ENCODE results near the gene PALM.

The PALM gene

DNA sequence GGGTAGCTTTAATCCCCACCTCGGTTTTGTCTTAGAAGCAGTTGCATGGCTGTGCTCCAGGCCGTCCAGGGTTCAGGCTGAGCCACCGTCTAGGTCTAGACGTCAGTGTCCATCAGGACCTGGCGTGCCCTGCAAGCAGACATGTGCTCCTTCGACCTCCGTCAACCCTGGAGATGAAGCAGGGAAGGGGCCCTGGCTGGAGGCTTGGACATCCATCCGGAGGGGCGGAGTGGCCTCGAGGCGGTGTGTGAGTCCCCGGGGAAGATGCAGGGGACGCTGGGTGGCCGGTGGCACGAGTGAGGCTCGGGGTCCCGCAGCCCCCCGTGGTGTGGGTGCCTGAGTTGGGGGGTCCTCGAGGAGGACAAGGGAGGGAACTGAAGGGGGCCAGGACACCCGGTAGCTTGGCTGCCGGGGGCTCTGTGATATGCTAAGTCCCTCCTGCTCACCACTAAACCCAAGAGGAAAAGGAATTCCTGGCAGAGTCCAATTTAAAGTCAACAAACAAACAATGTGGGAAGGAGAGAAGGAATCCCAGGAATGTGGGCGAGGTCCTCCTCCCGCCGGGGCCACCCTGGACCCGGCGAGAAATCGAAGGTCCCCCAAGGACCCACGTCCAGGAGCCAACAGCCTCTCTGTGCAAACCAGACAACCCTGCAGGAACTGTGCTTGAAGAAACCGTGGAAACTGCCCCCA is 73.6 kb downstream of the PALM start:
- no peaks in the 10 kb centered on the region for H3K27me3 Mint-ChIP-seq (ENCODE audit: low read depth)
- no peak overlapping the region for H3K4me3 Mint-ChIP-seq
- H3K4me1 Mint-ChIP-seq (ENCODE audit: low read depth), result no peaks in the 10 kb centered on the region
- no peaks in the 10 kb centered on the region for H3K9me3 Mint-ChIP-seq
- no peak overlapping the region for H3K27ac Mint-ChIP-seq
- H3K36me3 Mint-ChIP-seq (ENCODE audit: low read depth), result no peaks in the 10 kb centered on the region

DNA sequence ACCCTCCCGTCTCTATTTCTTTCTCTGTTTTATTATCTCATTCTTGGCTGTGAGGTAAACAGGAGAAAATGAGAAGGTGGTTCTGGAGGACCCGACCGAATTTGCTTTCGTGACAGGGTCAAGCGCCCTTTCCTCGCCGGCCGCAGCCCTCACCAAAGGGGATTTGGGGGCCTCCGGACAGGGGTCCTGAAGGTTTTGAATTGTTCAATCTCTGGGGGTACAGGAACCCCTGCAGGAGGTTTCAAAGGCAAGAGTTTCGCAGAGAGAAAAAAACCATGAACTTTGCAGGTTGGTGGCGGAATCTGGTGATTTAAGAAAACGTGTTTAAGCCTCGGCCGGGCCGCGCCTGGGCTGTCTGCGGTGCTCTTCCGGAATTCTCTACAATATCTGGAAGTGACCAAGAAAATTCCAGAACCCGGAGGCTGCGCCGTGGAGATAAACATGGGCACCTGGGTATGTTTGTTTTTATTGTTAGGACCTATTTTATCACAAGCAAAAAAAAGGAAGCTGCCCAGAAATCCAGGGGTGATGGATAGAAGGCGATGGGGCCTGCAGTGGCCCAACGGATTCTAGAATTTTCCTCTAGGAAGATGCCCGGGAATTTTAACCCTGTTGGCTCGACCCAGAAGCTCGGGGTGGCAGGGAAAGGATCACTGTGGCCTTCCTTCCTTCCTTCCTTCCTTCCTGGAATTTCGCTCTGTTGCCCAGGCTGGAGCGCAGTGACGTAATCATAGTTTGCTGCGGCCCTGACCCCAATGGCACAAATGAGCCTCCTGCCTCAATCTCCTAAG is 74.3 kb downstream of the PALM start:
- no peak overlapping the region for H3K4me3 Mint-ChIP-seq
- H3K27ac Mint-ChIP-seq, result no peak overlapping the region
- H3K4me1 Mint-ChIP-seq (ENCODE audit: low read depth), result no peaks in the 10 kb centered on the region
- H3K9me3 Mint-ChIP-seq, result no peaks in the 10 kb centered on the region
- no peaks in the 10 kb centered on the region for H3K36me3 Mint-ChIP-seq (ENCODE audit: low read depth)
- H3K27me3 Mint-ChIP-seq (ENCODE audit: low read depth), result no peaks in the 10 kb centered on the region

DNA sequence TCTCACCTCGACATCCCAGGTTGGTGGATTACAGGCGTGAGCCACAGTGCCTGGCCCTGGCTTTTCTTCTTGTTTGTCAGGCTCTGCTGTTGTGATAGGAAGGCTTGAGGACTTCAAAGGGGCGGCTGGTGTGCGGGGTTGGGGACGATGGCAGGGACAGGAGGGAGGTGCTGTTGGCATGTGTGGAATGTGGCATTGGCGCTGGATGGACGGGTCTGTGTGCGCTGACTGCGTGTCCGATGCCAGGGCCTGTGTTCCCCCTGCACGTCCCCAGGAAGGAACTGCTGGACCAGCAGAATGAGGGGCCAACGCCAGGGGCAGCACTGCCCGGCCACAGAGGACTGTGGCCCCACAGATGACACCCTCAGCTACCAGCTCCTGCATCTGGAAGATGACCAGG is 75.8 kb downstream of the PALM start:
- H3K36me3 Mint-ChIP-seq (ENCODE audit: low read depth), result no peaks in the 10 kb centered on the region
- H3K4me1 Mint-ChIP-seq (ENCODE audit: low read depth), result no peaks in the 10 kb centered on the region
- H3K27ac Mint-ChIP-seq, result no peak overlapping the region
- H3K9me3 Mint-ChIP-seq, result no peaks in the 10 kb centered on the region
- no peak overlapping the region for H3K4me3 Mint-ChIP-seq
- peaks cover 4% of the 10 kb centered on the region for H3K27me3 Mint-ChIP-seq (ENCODE audit: low read depth)

DNA sequence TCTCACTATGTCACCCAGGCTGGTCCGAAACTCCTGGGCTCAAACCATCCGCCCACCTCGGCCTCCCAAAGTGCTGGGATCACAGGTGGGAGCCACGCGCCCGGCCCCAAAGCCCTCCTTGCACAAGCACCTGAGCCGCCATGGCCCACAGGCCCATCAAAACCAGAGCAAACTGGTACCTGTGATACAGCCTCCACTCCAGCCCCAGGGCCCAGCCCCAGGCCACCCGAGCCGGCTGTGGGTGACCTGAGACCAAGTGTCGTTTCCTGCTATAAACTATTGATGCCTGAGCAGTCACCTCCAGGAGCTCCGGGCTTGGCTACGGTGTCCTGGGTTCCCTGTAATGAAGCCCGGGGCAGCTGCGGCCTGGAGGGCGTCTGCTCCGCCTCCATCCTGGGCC is 78.8 kb downstream of the PALM start:
- Mint-ChIP-seq H3K4me3 (no peak overlapping the region), H3K4me1 (ENCODE audit: low read depth) (peaks cover 1% of the 10 kb centered on the region), H3K27ac (no peak overlapping the region), H3K36me3 (ENCODE audit: low read depth) (no peaks in the 10 kb centered on the region), H3K9me3 (no peaks in the 10 kb centered on the region), H3K27me3 (ENCODE audit: low read depth) (peaks cover 7% of the 10 kb centered on the region)

DNA sequence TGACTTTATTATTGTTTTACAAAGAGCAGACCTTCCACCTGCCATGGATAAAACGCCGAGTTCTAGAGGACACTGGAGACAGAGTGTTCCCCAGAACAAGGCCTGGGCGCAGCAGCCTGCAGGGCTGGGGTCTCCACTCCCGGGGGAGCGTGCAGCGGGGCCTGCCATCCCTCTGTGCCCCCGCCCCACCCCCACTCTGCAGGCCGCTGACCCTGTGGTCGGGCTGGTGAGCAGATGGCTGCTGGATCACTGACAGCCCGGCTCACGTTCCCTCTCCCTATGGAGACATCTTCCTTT is 79.9 kb downstream of the PALM start:
- Mint-ChIP-seq H3K27ac (no peak overlapping the region), H3K27me3 (ENCODE audit: low read depth) (peaks cover 7% of the 10 kb centered on the region), H3K9me3 (no peaks in the 10 kb centered on the region), H3K4me1 (ENCODE audit: low read depth) (peaks cover 1% of the 10 kb centered on the region), H3K4me3 (no peak overlapping the region), H3K36me3 (ENCODE audit: low read depth) (no peaks in the 10 kb centered on the region)

DNA sequence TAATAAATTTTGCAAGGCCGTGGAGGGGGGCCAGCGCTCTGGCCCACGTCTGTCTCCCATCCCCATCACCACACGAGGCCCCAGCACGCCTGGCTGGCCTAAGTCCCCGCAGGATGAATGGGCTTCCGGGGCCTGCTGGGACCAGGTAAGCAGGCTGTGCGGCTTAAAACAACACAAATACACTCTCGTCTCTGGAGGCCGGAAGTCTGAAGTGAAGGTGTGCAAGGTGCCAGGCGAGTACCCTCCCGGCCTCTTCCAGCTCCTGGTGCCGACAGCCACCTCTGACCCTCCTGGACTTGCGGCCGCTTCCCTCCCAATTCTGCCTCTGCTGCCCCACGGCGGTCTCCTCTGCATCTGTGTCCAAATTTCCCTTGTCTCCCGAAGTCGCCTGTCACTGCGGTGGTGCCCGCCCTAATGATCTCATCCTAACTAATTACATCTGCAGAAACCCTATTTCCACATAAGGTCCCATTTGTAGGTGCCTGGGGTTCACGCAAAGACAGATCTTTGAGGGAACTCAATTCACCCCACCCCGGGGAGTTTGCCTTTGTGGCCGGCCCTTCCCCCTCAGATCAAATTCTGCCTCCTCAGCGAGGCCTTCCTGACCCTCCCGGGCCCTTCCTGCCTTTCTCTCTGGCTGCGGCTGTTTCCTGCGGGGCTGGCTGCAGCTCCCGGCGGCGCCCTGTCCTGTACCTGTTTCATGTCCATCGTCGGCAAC is 80.4 kb downstream of the PALM start:
- Mint-ChIP-seq H3K4me1 (ENCODE audit: low read depth) (peaks cover 1% of the 10 kb centered on the region), H3K36me3 (ENCODE audit: low read depth) (no peaks in the 10 kb centered on the region), H3K4me3 (no peak overlapping the region), H3K27me3 (ENCODE audit: low read depth) (peaks cover 7% of the 10 kb centered on the region), H3K27ac (no peak overlapping the region), H3K9me3 (no peaks in the 10 kb centered on the region)

DNA sequence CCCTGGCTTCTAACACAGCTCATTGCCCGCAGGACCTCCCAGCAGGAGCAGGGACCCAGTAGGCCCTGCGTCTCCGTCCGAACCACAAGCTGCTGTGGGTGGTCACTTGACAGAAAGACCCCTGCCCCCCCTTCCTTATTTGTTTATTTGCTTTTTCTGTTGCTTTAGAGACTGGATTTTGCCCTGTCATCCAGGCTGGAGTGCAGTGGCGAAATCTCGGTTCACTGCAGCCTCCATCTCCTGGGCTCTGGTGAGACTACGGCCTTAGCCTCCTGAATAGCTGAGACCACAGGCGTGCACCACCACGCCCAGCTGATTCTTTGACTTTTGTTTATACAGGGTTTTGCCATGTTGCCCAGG is 80.9 kb downstream of the PALM start:
- no peak overlapping the region for H3K4me3 Mint-ChIP-seq
- H3K27ac Mint-ChIP-seq, result no peak overlapping the region
- no peaks in the 10 kb centered on the region for H3K36me3 Mint-ChIP-seq (ENCODE audit: low read depth)
- peaks cover 7% of the 10 kb centered on the region for H3K27me3 Mint-ChIP-seq (ENCODE audit: low read depth)
- peaks cover 1% of the 10 kb centered on the region for H3K4me1 Mint-ChIP-seq (ENCODE audit: low read depth)
- H3K9me3 Mint-ChIP-seq, result no peaks in the 10 kb centered on the region

DNA sequence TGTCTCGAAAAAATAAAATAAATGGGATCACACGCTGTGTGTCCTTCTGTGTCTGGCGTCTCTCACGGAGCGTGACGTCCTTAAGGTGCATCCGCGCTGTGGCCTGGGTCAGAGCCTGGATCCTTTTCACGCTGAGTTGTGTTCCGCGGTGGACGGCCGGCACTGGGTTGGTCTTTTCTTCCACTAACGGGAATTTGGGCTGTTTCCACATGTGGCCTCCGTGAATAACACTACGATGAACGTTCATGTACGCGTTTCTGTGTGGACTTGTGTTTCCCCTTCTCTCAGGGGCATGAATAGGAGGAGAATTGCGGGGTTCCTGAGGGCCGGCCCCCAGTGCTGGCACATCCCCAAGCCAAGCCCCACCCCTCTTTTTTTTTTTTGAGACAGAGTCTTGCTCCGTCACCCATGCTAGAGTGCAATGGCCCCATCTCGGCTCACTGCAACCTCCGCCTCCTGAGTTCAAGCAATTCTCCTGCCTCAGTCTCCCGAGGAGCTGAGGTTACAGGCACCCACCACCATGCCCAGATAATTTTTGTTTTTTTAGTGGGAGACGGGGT is 82.4 kb downstream of the PALM start:
- H3K27me3 Mint-ChIP-seq (ENCODE audit: low read depth), result peaks cover 7% of the 10 kb centered on the region
- no peaks in the 10 kb centered on the region for H3K9me3 Mint-ChIP-seq
- no peak overlapping the region for H3K27ac Mint-ChIP-seq
- peaks cover 1% of the 10 kb centered on the region for H3K4me1 Mint-ChIP-seq (ENCODE audit: low read depth)
- no peaks in the 10 kb centered on the region for H3K36me3 Mint-ChIP-seq (ENCODE audit: low read depth)
- no peak overlapping the region for H3K4me3 Mint-ChIP-seq

DNA sequence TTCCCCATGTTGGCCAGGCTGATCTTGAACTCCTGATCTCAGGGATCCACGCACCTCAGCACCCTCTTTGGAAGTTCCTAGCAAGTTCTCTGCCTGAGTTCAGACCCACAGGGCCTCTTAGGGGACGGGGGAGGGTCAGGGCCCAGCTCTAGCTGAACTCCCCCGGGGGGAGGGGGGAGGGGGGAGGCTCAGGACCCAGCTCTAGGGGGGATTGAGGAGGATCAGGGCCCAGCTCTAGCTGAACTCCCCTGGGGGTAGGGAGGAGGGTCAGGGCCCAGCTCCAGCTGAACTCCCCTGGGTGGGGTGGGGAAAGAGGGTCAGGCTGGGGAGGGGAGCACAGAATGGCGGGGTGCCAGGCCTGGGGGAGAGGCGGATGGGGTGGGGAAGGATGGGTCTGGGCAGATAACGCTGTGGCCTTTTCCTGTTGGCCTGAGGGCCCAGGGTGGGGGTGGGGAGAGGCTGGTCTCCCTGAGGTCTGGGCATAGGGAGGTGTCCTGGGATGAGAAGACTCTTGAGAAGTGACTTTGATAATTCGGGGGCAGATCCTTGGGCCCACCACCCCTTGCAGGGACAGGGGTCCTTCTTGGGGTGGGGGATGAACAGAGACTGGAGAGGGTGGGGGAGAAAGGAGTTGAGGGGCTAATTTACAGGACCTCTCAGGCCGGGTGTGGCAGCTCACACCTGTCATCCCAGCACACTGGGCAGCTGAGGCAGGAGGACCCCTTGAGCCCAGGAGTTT is 83.0 kb downstream of the PALM start:
- Mint-ChIP-seq H3K9me3 (no peaks in the 10 kb centered on the region), H3K4me3 (no peak overlapping the region), H3K27me3 (ENCODE audit: low read depth) (peaks cover 8% of the 10 kb centered on the region), H3K4me1 (ENCODE audit: low read depth) (peaks cover 3% of the 10 kb centered on the region), H3K27ac (no peak overlapping the region), H3K36me3 (ENCODE audit: low read depth) (no peaks in the 10 kb centered on the region)

DNA sequence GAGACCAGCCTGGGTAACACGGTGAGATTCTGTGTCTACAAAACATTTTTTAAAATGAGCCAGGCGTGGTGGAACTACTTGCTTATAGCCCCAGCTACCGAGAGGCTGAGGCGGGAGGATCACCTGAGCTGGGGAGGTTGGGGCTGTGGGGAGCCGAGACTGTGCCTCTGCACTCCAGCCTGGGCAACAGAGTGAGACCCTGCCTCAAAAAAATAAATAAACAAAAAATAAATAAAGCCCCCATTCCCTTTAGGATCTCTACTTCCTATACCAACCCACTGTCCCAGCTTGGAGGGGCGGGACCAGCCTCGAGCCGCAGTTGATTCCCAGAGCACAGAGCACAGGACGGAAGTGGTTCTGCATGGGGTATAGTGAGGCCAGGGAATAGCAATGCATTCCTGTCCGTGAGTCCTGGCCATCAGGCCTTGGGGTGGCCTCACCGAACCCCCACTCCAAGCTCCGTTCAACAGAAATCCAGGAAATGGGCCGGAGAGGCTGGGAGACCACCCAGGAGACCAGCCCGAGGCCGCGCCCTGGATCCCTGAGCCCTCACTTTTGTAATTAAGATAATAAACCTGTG is 83.7 kb downstream of the PALM start:
- H3K4me3 Mint-ChIP-seq, result no peak overlapping the region
- H3K9me3 Mint-ChIP-seq, result no peaks in the 10 kb centered on the region
- H3K27ac Mint-ChIP-seq, result no peak overlapping the region
- H3K4me1 Mint-ChIP-seq (ENCODE audit: low read depth), result peaks cover 5% of the 10 kb centered on the region
- no peaks in the 10 kb centered on the region for H3K36me3 Mint-ChIP-seq (ENCODE audit: low read depth)
- H3K27me3 Mint-ChIP-seq (ENCODE audit: low read depth), result peaks cover 11% of the 10 kb centered on the region

DNA sequence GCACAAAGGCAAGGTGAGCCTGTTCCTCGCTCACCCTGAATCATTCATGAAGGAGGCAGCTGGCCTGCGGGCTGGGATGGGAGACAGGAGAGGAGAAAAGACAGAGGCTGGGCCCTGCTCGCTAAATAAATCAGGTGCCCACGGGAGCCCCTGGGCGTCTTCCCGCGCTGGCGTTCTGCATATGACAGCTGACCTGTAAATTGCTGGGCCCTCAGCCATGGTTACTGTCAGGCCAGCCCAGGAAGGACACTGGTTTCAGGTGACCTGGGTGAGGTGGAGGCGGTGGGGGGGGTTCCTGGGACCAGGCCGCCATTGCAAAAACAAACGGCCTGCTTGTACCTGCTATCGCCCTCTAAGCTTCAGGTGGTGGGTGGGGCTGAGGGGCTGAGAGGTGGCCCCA is 85.1 kb downstream of the PALM start:
- no peak overlapping the region for H3K27ac Mint-ChIP-seq
- no peak overlapping the region for H3K4me3 Mint-ChIP-seq
- peaks cover 5% of the 10 kb centered on the region for H3K4me1 Mint-ChIP-seq (ENCODE audit: low read depth)
- peaks cover 11% of the 10 kb centered on the region for H3K27me3 Mint-ChIP-seq (ENCODE audit: low read depth)
- H3K36me3 Mint-ChIP-seq (ENCODE audit: low read depth), result peaks cover under 1% of the 10 kb centered on the region
- H3K9me3 Mint-ChIP-seq, result no peaks in the 10 kb centered on the region

DNA sequence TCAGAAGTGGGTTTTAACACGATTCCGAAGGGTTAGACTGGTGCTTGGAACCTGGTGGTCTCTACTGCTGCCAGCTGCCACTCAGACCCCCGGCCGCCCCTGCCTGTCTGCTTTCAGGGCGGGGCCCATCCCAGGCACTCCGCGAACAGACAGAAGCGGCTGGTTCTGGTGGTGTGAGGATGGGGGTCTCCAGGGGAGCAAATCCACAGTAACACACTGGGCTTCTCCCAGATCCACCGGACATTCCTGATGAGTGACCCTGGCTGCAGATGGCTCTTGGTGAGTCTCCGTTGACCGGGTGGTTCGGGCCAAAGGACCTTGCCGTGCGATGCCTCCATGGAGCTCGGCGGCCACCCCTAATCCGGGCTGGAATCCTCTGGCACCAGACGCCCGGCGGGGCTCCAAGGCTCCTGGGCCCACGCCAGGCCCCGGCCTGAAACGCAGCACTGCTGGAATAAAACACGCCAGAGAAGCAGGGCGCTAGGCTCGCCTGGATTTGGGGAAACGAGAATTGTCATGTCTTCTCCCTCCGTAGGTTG is 86.4 kb downstream of the PALM start:
- Mint-ChIP-seq H3K27me3 (ENCODE audit: low read depth) (peaks cover 3% of the 10 kb centered on the region), H3K9me3 (no peaks in the 10 kb centered on the region), H3K27ac (no peak overlapping the region), H3K36me3 (ENCODE audit: low read depth) (peaks cover 11% of the 10 kb centered on the region), H3K4me1 (ENCODE audit: low read depth) (peaks cover 16% of the 10 kb centered on the region), H3K4me3 (no peak overlapping the region)

DNA sequence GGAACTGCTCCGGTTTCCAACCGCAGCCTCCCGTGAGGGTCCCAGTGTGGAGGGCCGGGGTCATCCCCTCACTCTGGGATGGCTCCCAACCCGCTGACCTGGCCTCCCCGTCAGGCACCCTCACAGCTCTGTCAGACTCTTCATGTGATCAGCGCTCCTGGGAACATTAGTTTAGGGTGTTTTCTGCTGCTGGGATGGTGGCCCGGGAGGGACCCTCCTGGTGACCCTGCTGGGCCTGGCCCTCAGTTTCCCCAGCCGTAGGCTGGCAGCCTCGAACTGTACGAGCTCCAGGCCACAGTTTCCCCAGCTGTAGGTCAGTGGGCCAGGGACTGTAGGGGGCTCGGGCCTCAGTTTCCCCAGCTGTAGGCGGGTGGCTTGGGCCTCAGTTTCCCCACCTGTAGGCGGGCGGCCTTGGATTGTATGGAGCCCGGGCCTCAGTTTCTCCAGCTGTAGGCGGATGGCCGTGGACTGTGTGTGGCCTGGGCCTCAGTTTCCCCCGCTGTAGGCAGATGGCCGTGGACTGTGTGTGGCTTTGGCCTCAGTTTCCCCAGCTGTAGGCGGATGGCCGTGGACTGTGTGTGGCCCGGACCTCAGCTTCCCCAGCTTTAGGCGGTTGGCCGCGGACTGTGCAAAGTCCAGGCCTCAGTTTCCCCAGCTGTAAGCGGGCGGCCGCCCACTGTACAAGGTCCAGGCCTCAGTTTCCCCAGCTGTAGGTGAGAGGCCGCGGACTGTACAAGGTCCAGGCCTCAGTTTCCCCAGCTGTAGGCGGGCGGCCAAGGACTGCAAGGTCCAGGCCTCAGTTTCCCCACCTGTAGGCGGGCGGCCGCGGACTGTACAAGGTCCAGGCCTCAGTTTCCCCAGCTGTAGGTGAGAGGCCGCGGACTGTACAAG is 87.2 kb downstream of the PALM start:
- peaks cover 22% of the 10 kb centered on the region for H3K4me1 Mint-ChIP-seq (ENCODE audit: low read depth)
- no peak overlapping the region for H3K27ac Mint-ChIP-seq
- H3K9me3 Mint-ChIP-seq, result no peaks in the 10 kb centered on the region
- H3K27me3 Mint-ChIP-seq (ENCODE audit: low read depth), result peaks cover 3% of the 10 kb centered on the region
- H3K4me3 Mint-ChIP-seq, result peak overlapping the region; percentile 21
- peaks cover 17% of the 10 kb centered on the region for H3K36me3 Mint-ChIP-seq (ENCODE audit: low read depth)

All from T-helper 1 cell treated with Interleukin-12 subunit alpha and Interleukin-12 subunit beta and Interleukin-4 antibody, amounts not matched to agents 30 μg/mL and 1 μg/mL, for 36 hours (primary cell).